Osteocyte (in vitro differentiated cells): ENCODE measurements around the gene EIF3I. TPM values are rescaled to one million over a fixed set of nuclear protein-coding genes. Genes with fewer than 3 reads are reported as not detected.
"Not testable (repeated sequence)": the region's sequence is repeated elsewhere in the genome, so short reads cannot be mapped to it uniquely, and the experiment has no call there.

Experiments
- DNase-seq: peaks from one replicate; pipeline ENCODE4 v3.0.0; 2021; ENCODE audit warnings: mixed read lengths; ENCODE audit not compliant: unreplicated experiment; ENCODE audit errors: extremely low spot score
- H3K27ac Mint-ChIP-seq: one replicate; pipeline ENCODE4 v1.8.0; 2021; ENCODE audit warnings: mild to moderate bottlenecking, mixed read lengths; ENCODE audit not compliant: unreplicated experiment
- H3K27me3 Mint-ChIP-seq: one replicate; pipeline ENCODE4 v1.8.0; 2021; ENCODE audit warnings: mixed read lengths; ENCODE audit not compliant: unreplicated experiment
- H3K36me3 Mint-ChIP-seq: one replicate; pipeline ENCODE4 v1.8.0; 2021; ENCODE audit warnings: mixed read lengths; ENCODE audit not compliant: unreplicated experiment
- H3K4me1 Mint-ChIP-seq: one replicate; pipeline ENCODE4 v1.8.0; 2021; ENCODE audit warnings: mixed read lengths; ENCODE audit not compliant: unreplicated experiment
- H3K4me3 Mint-ChIP-seq: one replicate; pipeline ENCODE4 v1.8.0; 2021; ENCODE audit warnings: mild to moderate bottlenecking, moderate library complexity, mixed read lengths; ENCODE audit not compliant: unreplicated experiment
- H3K9me3 Mint-ChIP-seq: one replicate; pipeline ENCODE4 v1.8.0; 2021; ENCODE audit warnings: mixed read lengths; ENCODE audit not compliant: unreplicated experiment
- total RNA-seq: library from RNA; stranded (reverse); gene quantifications from 2 replicates; pipeline ENCODE4 v1.2.1, GENCODE V29; 2021
- TF ChIP-seq, protein P1 (sequence below): fragments of 200-600 bp; sonication (generic); IDR thresholded peaks from 2 replicates; pipeline ENCODE4 v1.5.0; 2021; ENCODE audit warnings: antibody characterized with exemption, mild to moderate bottlenecking, moderate library complexity

Gene EIF3I
- total RNA-seq, 1 donor from 2014 or later: 163 TPM

DNA sequence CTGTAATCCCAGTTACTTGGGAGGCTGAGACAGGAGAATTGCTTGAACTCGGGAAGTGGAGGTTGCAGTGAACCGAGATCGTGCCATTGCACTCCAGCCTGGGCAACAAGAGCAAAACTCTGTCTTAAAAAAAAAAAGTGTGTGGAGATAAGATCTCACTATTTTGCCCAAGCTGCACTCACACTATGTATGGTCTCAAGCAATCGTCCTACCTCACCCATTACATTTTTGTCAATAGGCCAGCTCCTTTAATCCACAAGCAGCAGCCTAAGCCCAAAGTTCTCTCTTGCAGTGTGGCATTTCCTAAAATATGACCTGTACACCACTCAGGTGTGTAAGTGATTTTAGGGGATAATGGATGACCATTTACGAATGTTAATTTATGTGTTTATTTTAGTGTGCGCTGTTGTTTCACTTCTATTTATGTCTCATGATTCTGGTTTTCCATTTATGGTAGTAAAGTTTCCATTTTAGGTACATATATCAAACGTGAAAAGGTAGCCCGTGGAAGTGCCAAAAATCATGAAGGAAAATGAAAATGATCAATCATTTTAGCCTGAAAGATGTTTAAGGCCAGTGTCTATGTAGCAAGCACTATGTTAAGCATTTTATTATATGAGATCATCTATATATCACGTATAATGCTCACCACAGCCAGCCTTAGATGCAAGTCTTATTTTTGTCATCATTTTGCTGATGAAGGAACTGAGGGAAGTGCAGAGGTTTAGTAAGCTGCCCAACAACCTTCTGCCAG, 34.4 kb downstream of the EIF3I start:
- Mint-ChIP-seq H3K27ac (no peak overlapping the region), H3K9me3 (no peaks in the 10 kb centered on the region), H3K4me3 (no peak overlapping the region), H3K4me1 (no peaks in the 10 kb centered on the region), H3K27me3 (peaks cover 3% of the 10 kb centered on the region), H3K36me3 (no peaks in the 10 kb centered on the region)
- DNase-seq: no peak
- TF ChIP-seq, protein P1, sequence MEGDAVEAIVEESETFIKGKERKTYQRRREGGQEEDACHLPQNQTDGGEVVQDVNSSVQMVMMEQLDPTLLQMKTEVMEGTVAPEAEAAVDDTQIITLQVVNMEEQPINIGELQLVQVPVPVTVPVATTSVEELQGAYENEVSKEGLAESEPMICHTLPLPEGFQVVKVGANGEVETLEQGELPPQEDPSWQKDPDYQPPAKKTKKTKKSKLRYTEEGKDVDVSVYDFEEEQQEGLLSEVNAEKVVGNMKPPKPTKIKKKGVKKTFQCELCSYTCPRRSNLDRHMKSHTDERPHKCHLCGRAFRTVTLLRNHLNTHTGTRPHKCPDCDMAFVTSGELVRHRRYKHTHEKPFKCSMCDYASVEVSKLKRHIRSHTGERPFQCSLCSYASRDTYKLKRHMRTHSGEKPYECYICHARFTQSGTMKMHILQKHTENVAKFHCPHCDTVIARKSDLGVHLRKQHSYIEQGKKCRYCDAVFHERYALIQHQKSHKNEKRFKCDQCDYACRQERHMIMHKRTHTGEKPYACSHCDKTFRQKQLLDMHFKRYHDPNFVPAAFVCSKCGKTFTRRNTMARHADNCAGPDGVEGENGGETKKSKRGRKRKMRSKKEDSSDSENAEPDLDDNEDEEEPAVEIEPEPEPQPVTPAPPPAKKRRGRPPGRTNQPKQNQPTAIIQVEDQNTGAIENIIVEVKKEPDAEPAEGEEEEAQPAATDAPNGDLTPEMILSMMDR: no peak

DNA sequence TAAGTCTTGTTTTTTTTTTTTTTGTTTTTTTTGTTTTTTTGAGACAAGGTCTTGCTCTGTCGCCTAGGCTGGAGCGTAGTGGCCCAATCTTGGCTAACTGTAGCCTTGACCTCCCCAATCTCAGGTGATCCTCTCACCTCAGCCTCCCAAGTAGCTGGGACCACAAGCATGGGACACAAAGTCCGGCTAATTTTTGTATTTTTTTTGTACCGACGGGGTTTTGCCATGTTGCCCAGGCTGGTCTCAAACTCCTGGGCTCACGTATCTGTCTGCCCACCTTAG, 35.0 kb downstream of the EIF3I start:
- no peak overlapping the region for H3K27ac Mint-ChIP-seq
- H3K9me3 Mint-ChIP-seq: no peaks in the 10 kb centered on the region
- peaks cover 3% of the 10 kb centered on the region for H3K27me3 Mint-ChIP-seq
- TF ChIP-seq, protein P1: no peak
- no peak for DNase-seq
- H3K36me3 Mint-ChIP-seq: no peaks in the 10 kb centered on the region
- no peak overlapping the region for H3K4me3 Mint-ChIP-seq
- H3K4me1 Mint-ChIP-seq: no peaks in the 10 kb centered on the region

DNA sequence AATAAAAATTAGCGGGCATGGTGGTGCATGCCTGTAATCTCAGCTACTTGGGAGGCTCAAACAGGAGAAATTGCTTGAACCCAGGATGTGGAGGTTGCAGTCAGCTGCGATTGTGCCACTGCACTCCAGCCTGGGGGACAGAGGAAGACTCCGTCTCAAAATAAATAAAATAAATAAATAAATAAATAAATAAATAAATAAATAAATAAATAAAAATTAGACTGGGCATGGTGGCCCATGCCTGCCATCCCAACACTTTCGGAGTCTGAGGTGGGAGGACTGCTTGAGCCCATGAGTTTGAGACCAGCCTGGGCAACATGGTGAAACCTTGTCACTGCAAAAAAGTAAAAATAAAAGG, 41.0 kb downstream of the EIF3I start:
- peaks cover 13% of the 10 kb centered on the region for H3K4me1 Mint-ChIP-seq
- H3K27ac Mint-ChIP-seq, H3K36me3 Mint-ChIP-seq, H3K9me3 Mint-ChIP-seq, DNase-seq, H3K27me3 Mint-ChIP-seq, H3K4me3 Mint-ChIP-seq: not testable (repeated sequence)

DNA sequence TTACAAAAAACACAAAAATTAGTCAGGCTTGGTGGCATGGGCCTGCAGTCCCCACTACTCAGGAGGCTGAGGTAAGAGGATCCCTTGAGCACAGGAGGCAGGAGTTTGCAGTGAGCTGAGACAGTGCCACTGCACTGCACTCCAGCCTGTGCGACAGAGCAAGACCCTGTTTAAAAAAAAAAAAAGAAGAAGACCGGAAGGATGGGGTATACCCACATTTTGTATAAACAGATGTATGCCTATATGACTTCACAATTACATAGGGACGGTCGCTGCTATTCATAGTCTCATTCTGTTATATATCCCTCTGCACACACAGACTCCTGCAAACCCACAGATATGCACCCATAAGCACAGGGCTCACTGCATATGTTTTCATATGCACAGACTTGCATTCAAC, 41.5 kb downstream of the EIF3I start:
- H3K4me1 Mint-ChIP-seq: peaks cover 13% of the 10 kb centered on the region
- no peak overlapping the region for H3K4me3 Mint-ChIP-seq
- DNase-seq: no peak
- H3K27ac Mint-ChIP-seq: no peak overlapping the region
- TF ChIP-seq, protein P1: no peak
- no peaks in the 10 kb centered on the region for H3K27me3 Mint-ChIP-seq
- H3K36me3 Mint-ChIP-seq: no peaks in the 10 kb centered on the region
- H3K9me3 Mint-ChIP-seq: no peaks in the 10 kb centered on the region

DNA sequence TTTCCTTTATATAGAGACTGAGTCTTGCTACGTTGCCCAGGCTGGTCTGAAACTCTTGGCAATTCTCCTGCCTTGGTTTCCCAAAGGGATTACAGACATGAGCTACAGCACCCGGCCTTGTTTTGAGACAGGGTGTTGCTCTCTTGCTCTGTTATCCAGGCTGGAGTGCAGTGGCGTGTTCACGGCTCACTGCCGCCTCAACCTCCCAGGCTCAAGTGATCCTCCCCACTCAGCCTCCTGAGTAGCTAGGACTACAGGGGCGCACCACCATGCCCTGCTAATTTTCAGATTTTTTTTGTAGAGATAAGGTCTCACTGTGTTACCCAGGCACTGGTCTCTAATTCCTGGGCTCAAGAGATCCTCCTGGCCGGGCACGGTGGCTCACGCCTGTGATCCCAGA, 43.6 kb downstream of the EIF3I start:
- Mint-ChIP-seq H3K27ac (no peak overlapping the region), H3K4me3 (no peak overlapping the region), H3K36me3 (no peaks in the 10 kb centered on the region), H3K27me3 (no peaks in the 10 kb centered on the region), H3K4me1 (peaks cover 13% of the 10 kb centered on the region), H3K9me3 (no peaks in the 10 kb centered on the region)
- TF ChIP-seq, protein P1: no peak
- DNase-seq: no peak
